Liver (tissue), 3 donors: ENCODE data around the gene TM9SF4.

Source experiments
- CTCF ChIP-seq: fragments of 150-350 bp; IDR thresholded peaks from 2 replicates; pipeline ENCODE4 v1.5.1; 2017; ENCODE audit warnings: improper control_type of control experiment, low read depth, low read length; ENCODE audit not compliant: missing input control
- EGR1 ChIP-seq, 2 donors: IDR thresholded peaks; 2 replicates each; pipeline ENCODE4 v1.6.1; 2016 to 2018; ENCODE audit warnings: antibody characterized with exemption in 2 of 2, low read depth in 2 of 2
- GABPA ChIP-seq, 2 donors: IDR thresholded peaks in 1 of 2; conservative IDR thresholded peaks in 1 of 2; 2 replicates each; pipeline ENCODE4 v1.6.1; 2016; ENCODE audit warnings: antibody characterized with exemption in 2 of 2, mild to moderate bottlenecking in 1 of 2, moderate library complexity in 1 of 2
- NR2F2 ChIP-seq: IDR thresholded peaks from 2 replicates; pipeline ENCODE4 v1.6.1; 2016; ENCODE audit warnings: antibody characterized with exemption
- RAD21 ChIP-seq, 2 donors: IDR thresholded peaks; 2 replicates each; pipeline ENCODE4 v1.6.1; 2016; ENCODE audit warnings: antibody characterized with exemption in 2 of 2, mild to moderate bottlenecking in 2 of 2
- RXRA ChIP-seq, 2 donors: IDR thresholded peaks; 2 replicates each; pipeline ENCODE4 v1.6.1; 2017 to 2018; ENCODE audit warnings: antibody characterized with exemption in 2 of 2, mild to moderate bottlenecking in 1 of 2
- SP1 ChIP-seq: IDR thresholded peaks from 2 replicates; pipeline ENCODE4 v1.6.1; 2018; ENCODE audit warnings: antibody characterized with exemption, mild to moderate bottlenecking
- TAF1 ChIP-seq: conservative IDR thresholded peaks from 2 replicates; pipeline ENCODE4 v1.6.1; 2016; ENCODE audit warnings: antibody characterized with exemption, mild to moderate bottlenecking
- YY1 ChIP-seq: IDR thresholded peaks from 2 replicates; pipeline ENCODE4 v1.6.1; 2016; ENCODE audit warnings: antibody characterized with exemption, mild to moderate bottlenecking
- TF ChIP-seq, protein P1 (sequence below): IDR thresholded peaks from 2 replicates; pipeline ENCODE4 v1.6.1; 2016; ENCODE audit warnings: antibody characterized with exemption
- TF ChIP-seq, protein P2 (sequence below): IDR thresholded peaks from 2 replicates; pipeline ENCODE4 v1.6.1; 2016; ENCODE audit warnings: antibody characterized with exemption
- donor health status: healthy.
- donor health status: healthy.

GRCh38 chr20:32207626-32208498 lies 98.3 kb downstream of the TM9SF4 start, which contains the start of the genes PLAGL2 and POFUT1:
- peak; percentile 25 to 29 for TF ChIP-seq RAD21 (IDR thresholded peaks at IDR 0.05)
- no peak for TF ChIP-seq CTCF
- TF ChIP-seq, protein P1, sequence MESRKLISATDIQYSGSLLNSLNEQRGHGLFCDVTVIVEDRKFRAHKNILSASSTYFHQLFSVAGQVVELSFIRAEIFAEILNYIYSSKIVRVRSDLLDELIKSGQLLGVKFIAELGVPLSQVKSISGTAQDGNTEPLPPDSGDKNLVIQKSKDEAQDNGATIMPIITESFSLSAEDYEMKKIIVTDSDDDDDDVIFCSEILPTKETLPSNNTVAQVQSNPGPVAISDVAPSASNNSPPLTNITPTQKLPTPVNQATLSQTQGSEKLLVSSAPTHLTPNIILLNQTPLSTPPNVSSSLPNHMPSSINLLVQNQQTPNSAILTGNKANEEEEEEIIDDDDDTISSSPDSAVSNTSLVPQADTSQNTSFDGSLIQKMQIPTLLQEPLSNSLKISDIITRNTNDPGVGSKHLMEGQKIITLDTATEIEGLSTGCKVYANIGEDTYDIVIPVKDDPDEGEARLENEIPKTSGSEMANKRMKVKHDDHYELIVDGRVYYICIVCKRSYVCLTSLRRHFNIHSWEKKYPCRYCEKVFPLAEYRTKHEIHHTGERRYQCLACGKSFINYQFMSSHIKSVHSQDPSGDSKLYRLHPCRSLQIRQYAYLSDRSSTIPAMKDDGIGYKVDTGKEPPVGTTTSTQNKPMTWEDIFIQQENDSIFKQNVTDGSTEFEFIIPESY, result peak; percentile 47
- TF ChIP-seq RXRA (IDR thresholded peaks at IDR 0.05), result peak; percentile 90 to 93
- TF ChIP-seq NR2F2, result no peak
- no peak for TF ChIP-seq TAF1
- TF ChIP-seq, protein P2, sequence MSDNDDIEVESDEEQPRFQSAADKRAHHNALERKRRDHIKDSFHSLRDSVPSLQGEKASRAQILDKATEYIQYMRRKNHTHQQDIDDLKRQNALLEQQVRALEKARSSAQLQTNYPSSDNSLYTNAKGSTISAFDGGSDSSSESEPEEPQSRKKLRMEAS, result peak; percentile 70
- peak; percentile 53 for TF ChIP-seq SP1
- no peak for TF ChIP-seq EGR1 (IDR thresholded peaks at IDR 0.05; ENCODE audit: low read depth in 2 of 2)
- TF ChIP-seq YY1, result peak; percentile 63
- TF ChIP-seq GABPA (IDR thresholded peaks at IDR 0.05 in 1 of 2, conservative IDR thresholded peaks at IDR 0.05 in 1 of 2), result no peak
